Measurements from ENCODE around the gene CFAP68.

CFAP68 gene

GRCh38 chr11:111918390-111919256 lies 39.3 kb downstream of the CFAP68 start, which contains the start of gene C11orf52 (continued):
- TF ChIP-seq PRDM4 (tag by site-specific recombination; IDR thresholded peaks at IDR 0.05), result no peak
- peak; percentile 8; the same call in 1 of the 2 replicates for TF ChIP-seq GLIS1 (tag by site-specific recombination; IDR thresholded peaks at IDR 0.05)
- no peak for TF ChIP-seq ZBTB10 (tag by site-specific recombination; IDR thresholded peaks at IDR 0.05)
- no peak for TF ChIP-seq ZIC2 (tag by site-specific recombination; IDR thresholded peaks at IDR 0.05)
- no peak for TF ChIP-seq ZNF830 (tag by site-specific recombination; IDR thresholded peaks at IDR 0.05; ENCODE audit: low read depth)
- TF ChIP-seq ZFP69B (tag by site-specific recombination; IDR thresholded peaks at IDR 0.05), result no peak
- TF ChIP-seq ZNF146 (tag by site-specific recombination; IDR thresholded peaks at IDR 0.05), result no peak
- no peak for TF ChIP-seq ZNF19 (tag by site-specific recombination; IDR thresholded peaks at IDR 0.05; ENCODE audit: low read depth)
- no peak for TF ChIP-seq ZNF549 (tag by site-specific recombination; IDR thresholded peaks at IDR 0.05)
- TF ChIP-seq ZNF623 (tag by site-specific recombination; IDR thresholded peaks at IDR 0.05), result no peak
- TF ChIP-seq ZNF2 (tag by site-specific recombination; IDR thresholded peaks at IDR 0.05), result 0 out of 2 replicates have a peak, but pooled peaks have one; percentile 7
- TF ChIP-seq ZNF311 (tag by site-specific recombination; IDR thresholded peaks at IDR 0.05; ENCODE audit: borderline replicate concordance), result no peak
- no peak for TF ChIP-seq ELK4 (IDR thresholded peaks at IDR 0.05; ENCODE audit: borderline replicate concordance, low read depth, low read length)
- TF ChIP-seq ZNF10 (tag by site-specific recombination; IDR thresholded peaks at IDR 0.05), result no peak
- peak; percentile 30; the same call in 1 of the 2 replicates for TF ChIP-seq ZNF518A (tag by site-specific recombination; conservative IDR thresholded peaks at IDR 0.05; ENCODE audit: low read depth)
- TF ChIP-seq ZNF529 (tag by site-specific recombination; IDR thresholded peaks at IDR 0.05; ENCODE audit: insufficient replicate concordance), result no peak
- 0 out of 2 replicates have a peak, but pooled peaks have one; percentile 26 for TF ChIP-seq ZNF660 (tag by site-specific recombination; IDR thresholded peaks at IDR 0.05)
- no peak for TF ChIP-seq ZFP3 (tag by site-specific recombination; IDR thresholded peaks at IDR 0.05; ENCODE audit: low read depth)
- no peak for TF ChIP-seq SP7 (tag by site-specific recombination; IDR thresholded peaks at IDR 0.05)
- no peak for TF ChIP-seq KLF8 (tag by site-specific recombination; IDR thresholded peaks at IDR 0.05)
- no peak for TF ChIP-seq CTCF (tag by site-specific recombination; IDR thresholded peaks at IDR 0.05)
- no peak for TF ChIP-seq ZNF629 (tag by site-specific recombination; IDR thresholded peaks at IDR 0.05)
